Mesenchymal stem cell (in vitro differentiated cells and primary cell): ENCODE results near the gene RBM43.

Experiments
- DNase-seq: peaks from one replicate; pipeline ENCODE4 v3.0.0-alpha.2; 2013
- H2AFZ ChIP-seq: one replicate; pipeline ENCODE4 v1.6.1; 2013; ENCODE audit warnings: low read depth, mild to moderate bottlenecking, control low read depth, inconsistent platforms, low read length, moderate library complexity
- H2AK5ac ChIP-seq: 2 replicates; pipeline ENCODE4 v1.6.1; 2013; ENCODE audit warnings: low read length, moderate library complexity, mild to moderate bottlenecking, inconsistent platforms; ENCODE audit not compliant: severe bottlenecking
- H2BK120ac ChIP-seq: one replicate; pipeline ENCODE4 v1.6.1; 2013; ENCODE audit warnings: low read depth, mild to moderate bottlenecking, inconsistent platforms, low read length, moderate library complexity
- H2BK12ac ChIP-seq, 2 experiments: one replicate each; pipeline ENCODE4 v1.6.1; 2013; ENCODE audit warnings: inconsistent platforms in 2 of 2, low read length in 2 of 2, mild to moderate bottlenecking in 2 of 2, moderate library complexity in 2 of 2, control low read depth in 1 of 2
- H2BK15ac ChIP-seq: one replicate; pipeline ENCODE4 v1.6.1; 2013; ENCODE audit warnings: mild to moderate bottlenecking, low read depth, inconsistent platforms; ENCODE audit not compliant: poor library complexity, severe bottlenecking
- H2BK5ac ChIP-seq: 2 replicates; pipeline ENCODE4 v1.6.1; 2013; ENCODE audit warnings: low read depth, mild to moderate bottlenecking, low read length, control low read depth, inconsistent platforms; ENCODE audit not compliant: poor library complexity, severe bottlenecking
- H3K14ac ChIP-seq, 2 experiments: one replicate each; pipeline ENCODE4 v1.6.1; 2013; ENCODE audit warnings: inconsistent platforms in 2 of 2, low read length in 2 of 2, control low read depth in 1 of 2, mild to moderate bottlenecking in 1 of 2, moderate library complexity in 1 of 2
- H3K18ac ChIP-seq, 2 experiments: one replicate each; pipeline ENCODE4 v1.6.1; 2013; ENCODE audit warnings: inconsistent platforms in 2 of 2, low read length in 2 of 2, control low read depth in 1 of 2, low read depth in 1 of 2, mild to moderate bottlenecking in 1 of 2
- H3K23ac ChIP-seq, 2 experiments: one replicate each; pipeline ENCODE4 v1.6.1; 2013; ENCODE audit warnings: inconsistent platforms in 2 of 2, low read length in 2 of 2, mild to moderate bottlenecking in 2 of 2, moderate library complexity in 2 of 2, control low read depth in 1 of 2
- H3K27ac ChIP-seq: 2 replicates; pipeline ENCODE4 v1.5.1; 2013; ENCODE audit warnings: mild to moderate bottlenecking, moderate library complexity, low read length, control low read depth, inconsistent platforms; ENCODE audit not compliant: poor library complexity, severe bottlenecking
- H3K27me3 ChIP-seq, 2 experiments: 2 replicates each; pipeline versions ENCODE4 v1.6.1 to v1.7.0; 2013; ENCODE audit warnings: low read length in 2 of 2, mild to moderate bottlenecking in 2 of 2, moderate library complexity in 2 of 2, control low read depth in 1 of 2, inconsistent platforms in 1 of 2; ENCODE audit not compliant: control insufficient read depth in 1 of 2, insufficient read depth in 1 of 2
- H3K36me3 ChIP-seq, 2 experiments: 2 replicates each; pipeline versions ENCODE4 v1.6.1 to v1.7.0; 2013; ENCODE audit warnings: low read length in 2 of 2, control low read depth in 1 of 2, inconsistent platforms in 1 of 2, low read depth in 1 of 2, mild to moderate bottlenecking in 1 of 2; ENCODE audit not compliant: insufficient read depth in 2 of 2, control insufficient read depth in 1 of 2
- H3K4ac ChIP-seq, 2 experiments: one replicate each; pipeline ENCODE4 v1.6.1; 2013; ENCODE audit warnings: inconsistent platforms in 2 of 2, low read length in 2 of 2, mild to moderate bottlenecking in 2 of 2, moderate library complexity in 2 of 2, control low read depth in 1 of 2, low read depth in 1 of 2
- H3K4me1 ChIP-seq: 2 replicates; pipeline ENCODE4 v1.6.1; 2013; ENCODE audit warnings: low read depth, low read length, control low read depth; ENCODE audit not compliant: control insufficient read depth, insufficient read depth
- H3K4me2 ChIP-seq: 2 replicates; pipeline ENCODE4 v1.6.1; 2013; ENCODE audit warnings: low read length, mild to moderate bottlenecking, inconsistent platforms; ENCODE audit not compliant: poor library complexity, severe bottlenecking
- H3K4me3 ChIP-seq, 2 experiments: 2 replicates each; pipeline versions ENCODE4 v1.5.1 to v1.7.0; 2013; ENCODE audit warnings: low read length in 2 of 2, mild to moderate bottlenecking in 2 of 2, control low read depth in 1 of 2, low read depth in 1 of 2; ENCODE audit not compliant: insufficient read depth in 1 of 2
- H3K79me1 ChIP-seq: replicated peaks from 2 replicates; pipeline ENCODE4 v1.6.1; 2013; ENCODE audit warnings: mild to moderate bottlenecking, control low read depth, low read length, inconsistent platforms; ENCODE audit not compliant: poor library complexity, severe bottlenecking
- H3K9ac ChIP-seq: 2 replicates; pipeline ENCODE4 v1.7.0; 2013; ENCODE audit warnings: mild to moderate bottlenecking, low read length, moderate library complexity
- H3K9me3 ChIP-seq: 2 replicates; pipeline ENCODE4 v1.7.0; 2013; ENCODE audit warnings: mild to moderate bottlenecking, low read length; ENCODE audit not compliant: control insufficient read depth
- H4K8ac ChIP-seq: one replicate; pipeline ENCODE4 v1.6.1; 2013; ENCODE audit warnings: inconsistent platforms, mild to moderate bottlenecking, low read length, moderate library complexity
- H4K91ac ChIP-seq: one replicate; pipeline ENCODE4 v1.6.1; 2013; ENCODE audit warnings: mild to moderate bottlenecking, low read length, inconsistent platforms
- WGBS: methylation state at CpG from one replicate; pipeline ENCODE4 v1.1.7; 2013; ENCODE audit warnings: mixed read lengths; 5-methylcytosine and 5-hydroxymethylcytosine counted together

RBM43 gene

DNA sequence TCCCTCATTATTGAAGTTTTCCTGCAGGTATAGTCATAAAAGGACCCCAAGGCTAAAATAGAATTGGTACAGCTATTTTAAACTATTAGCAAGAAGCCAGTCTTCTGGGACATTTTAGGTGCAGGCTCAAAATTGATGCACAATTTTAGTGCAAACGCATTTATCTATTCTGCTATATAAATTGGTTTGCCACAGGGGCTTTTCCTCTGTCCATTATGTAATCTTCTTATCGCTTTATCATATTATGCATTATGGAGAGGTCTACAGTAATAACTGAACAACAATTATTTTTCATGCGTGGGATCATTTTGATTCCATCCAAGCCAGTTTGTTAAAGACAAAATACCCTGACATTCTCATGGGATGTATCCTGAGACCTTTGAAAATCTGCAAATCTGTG, 54.6 kb downstream of the RBM43 start:
- no peak overlapping the region for H2BK12ac ChIP-seq
- H3K27ac ChIP-seq, result no peak overlapping the region
- no peaks in the 10 kb centered on the region for H3K79me1 ChIP-seq
- no peak overlapping the region for H3K4me2 ChIP-seq
- no peaks in the 10 kb centered on the region for H3K9me3 ChIP-seq
- no peaks in the 10 kb centered on the region for H3K27me3 ChIP-seq
- H3K9ac ChIP-seq, result no peak overlapping the region
- no peak overlapping the region for H2AFZ ChIP-seq
- H2BK120ac ChIP-seq, result no peak overlapping the region
- H2AK5ac ChIP-seq, result no peak overlapping the region
- WGBS, result 100% methylated on average over 2 of the region's 3 CpGs
- H3K4me3 ChIP-seq, result no peak overlapping the region
- no peaks in the 10 kb centered on the region for H3K36me3 ChIP-seq
- H3K4ac ChIP-seq, result no peak overlapping the region
- no peak overlapping the region for H4K91ac ChIP-seq
- DNase-seq, result no peak
- no peaks in the 10 kb centered on the region for H3K4me1 ChIP-seq
- no peak overlapping the region for H2BK5ac ChIP-seq
- no peak overlapping the region for H3K23ac ChIP-seq
- H3K14ac ChIP-seq, result no peak overlapping the region
- no peak overlapping the region for H4K8ac ChIP-seq
- no peak overlapping the region for H2BK15ac ChIP-seq
- no peak overlapping the region for H3K18ac ChIP-seq

DNA sequence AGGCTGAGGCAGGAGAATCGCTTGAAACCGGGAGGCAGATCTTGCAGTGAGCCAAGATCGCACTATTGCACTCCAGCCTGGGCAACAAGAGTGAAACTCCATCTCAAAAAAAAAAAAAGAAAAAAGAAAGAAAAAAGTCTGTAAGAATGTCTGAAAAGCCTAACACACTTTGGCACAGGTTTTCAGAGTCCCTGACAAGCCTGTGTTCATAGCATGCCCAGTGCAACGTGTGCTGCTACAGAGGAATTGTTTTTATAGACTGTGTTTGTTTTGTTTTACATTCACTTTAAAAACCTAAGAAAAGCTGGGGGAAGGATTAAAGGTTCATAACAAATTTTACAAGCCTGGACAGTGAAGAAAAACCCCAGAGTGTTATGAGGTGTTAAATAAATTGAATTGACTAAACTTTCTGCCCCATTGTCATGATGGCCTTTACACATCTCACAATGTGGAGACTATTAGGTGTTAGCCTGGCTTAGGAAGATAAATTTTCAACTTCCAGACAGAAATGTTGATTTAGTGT, 55.2 kb downstream of the RBM43 start:
- H2BK15ac ChIP-seq, result no peak overlapping the region
- H3K36me3 ChIP-seq, result no peaks in the 10 kb centered on the region
- H3K23ac ChIP-seq, result no peak overlapping the region
- H2AFZ ChIP-seq, result no peak overlapping the region
- no peak overlapping the region for H2BK12ac ChIP-seq
- no peak overlapping the region for H3K27ac ChIP-seq
- no peak overlapping the region for H3K4ac ChIP-seq
- no peak overlapping the region for H4K8ac ChIP-seq
- no peak overlapping the region for H4K91ac ChIP-seq
- no peaks in the 10 kb centered on the region for H3K27me3 ChIP-seq
- H2BK5ac ChIP-seq, result no peak overlapping the region
- H3K9me3 ChIP-seq, result no peaks in the 10 kb centered on the region
- H2BK120ac ChIP-seq, result no peak overlapping the region
- no peak overlapping the region for H3K4me3 ChIP-seq
- H3K4me1 ChIP-seq, result no peaks in the 10 kb centered on the region
- no peak overlapping the region for H3K9ac ChIP-seq
- no peak overlapping the region for H3K18ac ChIP-seq
- no peak overlapping the region for H2AK5ac ChIP-seq
- DNase-seq, result no peak
- no peak overlapping the region for H3K4me2 ChIP-seq
- WGBS, result 87% methylated on average over 3 of the region's 4 CpGs
- no peak overlapping the region for H3K14ac ChIP-seq
- no peaks in the 10 kb centered on the region for H3K79me1 ChIP-seq

DNA sequence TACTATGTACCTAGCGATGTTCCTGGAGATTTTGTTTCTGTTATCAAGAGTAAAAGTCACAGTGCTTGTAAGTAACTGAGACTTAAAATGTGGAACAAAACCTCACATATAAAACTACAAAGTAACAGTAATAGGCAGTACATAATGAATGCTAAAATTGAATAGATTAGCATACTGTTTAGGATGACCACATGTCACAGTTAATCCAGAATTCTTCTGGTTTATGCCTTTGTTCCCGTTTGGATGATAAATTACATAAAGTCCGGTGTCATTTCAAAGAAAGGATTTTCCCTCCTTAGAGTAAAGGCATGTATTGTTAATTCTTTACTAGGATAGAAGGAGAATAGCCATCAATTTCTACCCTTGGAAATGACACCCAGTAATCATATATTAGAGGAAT, 56.1 kb downstream of the RBM43 start:
- H3K36me3 ChIP-seq, result no peaks in the 10 kb centered on the region
- no peaks in the 10 kb centered on the region for H3K4me1 ChIP-seq
- WGBS, result no CpG with 5 or more reads among the region's 3 CpGs

GRCh38 chr2:151204756-151205155, 56.9 kb downstream of the RBM43 start:
- H3K79me1 ChIP-seq, result no peaks in the 10 kb centered on the region
- no peaks in the 10 kb centered on the region for H3K27me3 ChIP-seq
- H3K9ac ChIP-seq, result no peak overlapping the region
- no peak overlapping the region for H3K4me2 ChIP-seq
- H2AK5ac ChIP-seq, result no peak overlapping the region
- no peak overlapping the region for H2AFZ ChIP-seq
- no peak overlapping the region for H3K4ac ChIP-seq
- H3K36me3 ChIP-seq, result no peaks in the 10 kb centered on the region
- H3K14ac ChIP-seq, result no peak overlapping the region
- H4K8ac ChIP-seq, result no peak overlapping the region
- no peak overlapping the region for H2BK5ac ChIP-seq
- no peak overlapping the region for H2BK12ac ChIP-seq
- no peak overlapping the region for H3K18ac ChIP-seq
- no peak for DNase-seq
- H3K9me3 ChIP-seq, result no peaks in the 10 kb centered on the region
- no peak overlapping the region for H2BK120ac ChIP-seq
- no peak overlapping the region for H3K27ac ChIP-seq
- 100% methylated on average over 2 of the region's 3 CpGs for WGBS
- no peak overlapping the region for H4K91ac ChIP-seq
- no peaks in the 10 kb centered on the region for H3K4me1 ChIP-seq
- no peak overlapping the region for H3K4me3 ChIP-seq
- no peak overlapping the region for H2BK15ac ChIP-seq
- H3K23ac ChIP-seq, result no peak overlapping the region

More for the DNA sequence above, 56.1 kb downstream of the RBM43 start:
- H3K18ac ChIP-seq, result no peak overlapping the region
- no peak overlapping the region for H3K4me3 ChIP-seq
- H3K14ac ChIP-seq, result no peak overlapping the region
- no peak overlapping the region for H3K27ac ChIP-seq
- H2BK5ac ChIP-seq, result no peak overlapping the region
- no peak overlapping the region for H2AFZ ChIP-seq
- no peak overlapping the region for H2BK15ac ChIP-seq
- no peak overlapping the region for H4K8ac ChIP-seq
- H3K9ac ChIP-seq, result no peak overlapping the region
- no peak overlapping the region for H2BK12ac ChIP-seq
- H2BK120ac ChIP-seq, result no peak overlapping the region
- no peaks in the 10 kb centered on the region for H3K9me3 ChIP-seq
- H4K91ac ChIP-seq, result no peak overlapping the region
- no peaks in the 10 kb centered on the region for H3K27me3 ChIP-seq
- no peak for DNase-seq
- H3K4ac ChIP-seq, result no peak overlapping the region
- no peak overlapping the region for H3K4me2 ChIP-seq
- no peaks in the 10 kb centered on the region for H3K79me1 ChIP-seq
- no peak overlapping the region for H3K23ac ChIP-seq
- H2AK5ac ChIP-seq, result no peak overlapping the region
